PC-3 (cell line): Measurements from ENCODE around the gene TENT4B. TPM values are rescaled to one million over a fixed set of nuclear protein-coding genes. Genes with fewer than 3 reads are reported as not detected.
A peak's percentile ranks its signal among the peaks of the same experiment; 100 is the strongest.

ENCODE experiments used
- ATAC-seq: fragments of 200-7000 bp; cut with Tn5 transposase; 2 replicates; pipeline ENCODE4 v1.9.1; 2020; ENCODE audit warnings: mild to moderate bottlenecking, moderate library complexity
- BruUV-seq: library from RNA; stranded (reverse); fragments of 400-500 nt; replicated peaks from 2 replicates; lab custom pipeline; 2021; lab: Mats Ljungman, UMichigan
- CTCF ChIA-PET: fragments of 300-600 bp; sonication (Branson Sonifier 250); formaldehyde crosslinking; loops from one replicate; lab custom pipeline; 2022; ENCODE audit warnings: antibody characterized with exemption; lab: Charles Lee
- POLR2A ChIA-PET: fragments of 300-600 bp; sonication (Branson Sonifier 250); formaldehyde crosslinking; loops from one replicate; lab custom pipeline; 2022; ENCODE audit warnings: antibody characterized with exemption; ENCODE audit not compliant: unreplicated experiment; lab: Charles Lee
- DNase-seq: peaks from one replicate; pipeline ENCODE4 v3.0.0-alpha.2; 2015
- H2AFZ ChIP-seq: fragments of 300-600 bp; sonication (generic); 2 replicates; pipeline ENCODE4 v1.6.0; 2016; ENCODE audit warnings: antibody characterized with exemption, low read length
- H3F3A ChIP-seq: fragments of 300-600 bp; sonication (generic); one replicate; pipeline ENCODE4 v1.6.0; 2017; ENCODE audit warnings: antibody characterized with exemption, low read length, control low read depth, mild to moderate bottlenecking; ENCODE audit not compliant: unreplicated experiment
- H3K27ac ChIP-seq: fragments of 300-600 bp; sonication (generic); 2 replicates; pipeline ENCODE4 v1.5.1; 2016; ENCODE audit warnings: mild to moderate bottlenecking, low read length
- H3K27me3 ChIP-seq: fragments of 300-600 bp; sonication (generic); 2 replicates; pipeline ENCODE4 v1.6.1; 2016; ENCODE audit warnings: low read length, mixed read lengths
- H3K36me3 ChIP-seq: fragments of 300-600 bp; sonication (generic); 2 replicates; pipeline ENCODE4 v1.6.1; 2016; ENCODE audit warnings: low read depth, mixed run types, low read length, mixed read lengths
- H3K4me1 ChIP-seq: fragments of 300-600 bp; sonication (generic); 2 replicates; pipeline ENCODE4 v1.5.1; 2016; ENCODE audit warnings: low read length; ENCODE audit not compliant: insufficient read depth
- H3K4me2 ChIP-seq: fragments of 300-600 bp; sonication (generic); 2 replicates; pipeline ENCODE4 v1.6.0; 2016; ENCODE audit warnings: low read length
- H3K4me3 ChIP-seq: fragments of 300-600 bp; sonication (generic); 2 replicates; pipeline ENCODE4 v1.5.1; 2016; ENCODE audit warnings: mild to moderate bottlenecking, low read length, mixed read lengths
- H3K79me2 ChIP-seq: fragments of 300-600 bp; sonication (generic); 2 replicates; pipeline ENCODE4 v1.6.1; 2017; ENCODE audit warnings: low read length, mixed read lengths
- H3K9ac ChIP-seq: fragments of 300-600 bp; sonication (generic); 2 replicates; pipeline ENCODE4 v1.6.0; 2016; ENCODE audit warnings: mild to moderate bottlenecking, low read length
- H3K9me2 ChIP-seq: fragments of 300-600 bp; sonication (generic); replicated peaks from 2 replicates; pipeline ENCODE4 v1.6.1; 2016; ENCODE audit warnings: mixed run types, low read length, mixed read lengths
- H3K9me3 ChIP-seq: fragments of 300-600 bp; sonication (generic); 2 replicates; pipeline ENCODE4 v1.6.1; 2016; ENCODE audit warnings: low read length, mixed read lengths
- H4K20me1 ChIP-seq: fragments of 300-600 bp; sonication (generic); 2 replicates; pipeline ENCODE4 v1.6.1; 2016; ENCODE audit warnings: low read length, mixed read lengths
- CTCF ChIP-seq: fragments of 300-600 bp; sonication (generic); conservative IDR thresholded peaks from 2 replicates; pipeline ENCODE4 v1.5.1; 2017; ENCODE audit warnings: antibody characterized with exemption, low read depth, mild to moderate bottlenecking, low read length
- EZH2 ChIP-seq: fragments of 300-600 bp; sonication (generic); IDR thresholded peaks from one replicate; pipeline ENCODE4 v1.6.1; 2017; ENCODE audit warnings: antibody characterized with exemption, mild to moderate bottlenecking, low read length; ENCODE audit not compliant: unreplicated experiment
- EZH2phosphoT487 ChIP-seq: fragments of 300-600 bp; sonication (generic); IDR thresholded peaks from 2 replicates; pipeline ENCODE4 v1.6.1; 2018; ENCODE audit warnings: mild to moderate bottlenecking, antibody characterized with exemption, low read length, borderline replicate concordance
- intact Hi-C: fragments of 100-400 bp; cut with micrococcal nuclease; formaldehyde crosslinking; loops from 2 replicates; pipeline ENCODE4 v1.9.0; 2023
- total RNA-seq: library from RNA; depleted of rRNA; stranded (reverse); fragments of >200 nt; gene quantifications from 2 replicates; pipeline ENCODE4 v1.2.3, GENCODE V29; 2014

Gene TENT4B
- total RNA-seq, 1 experiment from 2014 or later: 6.3 TPM

DNA sequence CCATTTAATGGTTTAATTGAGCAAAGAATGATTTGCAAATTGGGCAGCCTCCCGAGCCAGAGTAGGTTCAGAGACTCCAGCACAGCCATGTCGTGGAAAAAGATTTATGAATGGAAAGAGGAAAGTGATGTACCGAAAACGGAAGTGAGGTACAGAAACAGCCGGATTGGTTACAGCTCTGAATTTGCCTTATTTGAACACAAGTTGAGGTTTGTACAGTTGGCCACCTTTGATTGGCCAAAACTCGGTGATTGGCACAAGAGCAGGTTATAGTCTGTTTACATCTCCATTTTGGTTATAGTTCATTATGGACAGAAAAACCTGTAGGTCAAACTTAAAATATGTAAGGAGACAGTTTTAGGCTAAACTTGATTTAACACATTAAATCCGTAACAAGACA lies 44.5 kb downstream of the TENT4B start:
- H3K27ac ChIP-seq: no peak overlapping the region
- H2AFZ ChIP-seq: no peak overlapping the region
- TF ChIP-seq EZH2phosphoT487: no peak
- H3K4me1 ChIP-seq: peaks cover 21% of the 10 kb centered on the region
- no peaks in the 10 kb centered on the region for H3K9me2 ChIP-seq
- no peaks in the 10 kb centered on the region for H3K27me3 ChIP-seq
- ATAC-seq (no peak), DNase-seq (no peak)
- no peaks in the 10 kb centered on the region for H3F3A ChIP-seq
- no peaks in the 10 kb centered on the region for H4K20me1 ChIP-seq
- H3K36me3 ChIP-seq: no peaks in the 10 kb centered on the region
- no peak overlapping the region for H3K9ac ChIP-seq
- ChIA-PET CTCF (no interaction called here), POLR2A (interaction anchor here (0.6 kb wide), 1 partner anchor 131 kb away, joined by 10 read pairs; no protein-coding TSS in a partner anchor)
- H3K9me3 ChIP-seq: no peaks in the 10 kb centered on the region
- H3K4me3 ChIP-seq: no peak overlapping the region
- no TSS peak for BruUV-seq
- H3K4me2 ChIP-seq: no peak overlapping the region
- H3K79me2 ChIP-seq: peaks cover 40% of the 10 kb centered on the region; the same call in 1 of the 2 replicates
- intact Hi-C loops: no loop called here

- Histone ChIP-seq H3F3A (no peaks in the 10 kb centered on the region), H3K4me1 (peaks cover 34% of the 10 kb centered on the region), H4K20me1 (no peaks in the 10 kb centered on the region), H3K36me3 (no peaks in the 10 kb centered on the region), H3K27me3 (no peaks in the 10 kb centered on the region), H3K4me2 (no peak overlapping the region), H2AFZ (no peak overlapping the region), H3K9ac (no peak overlapping the region), H3K4me3 (no peak overlapping the region), H3K27ac (0 out of 2 replicates have a peak overlapping the region, but pooled peaks have one; percentile 18), H3K9me3 (no peaks in the 10 kb centered on the region), H3K9me2 (no peaks in the 10 kb centered on the region), H3K79me2 (peaks cover 43% of the 10 kb centered on the region)
- intact Hi-C loops: no loop called here
- CTCF ChIA-PET: no interaction called here
- POLR2A ChIA-PET: no interaction called here
- no peak for TF ChIP-seq EZH2phosphoT487
- TF ChIP-seq CTCF: no peak
- TF ChIP-seq EZH2: no peak
- DNase-seq (peak; percentile 9), ATAC-seq (no peak)
- BruUV-seq: no TSS peak
Observed at GRCh38 chr16:50198802-50199403, 45.8 kb downstream of the TENT4B start.

- no peak overlapping the region for H2AFZ ChIP-seq
- H4K20me1 ChIP-seq: no peaks in the 10 kb centered on the region
- ChIA-PET CTCF (interaction anchor here (0.7 kb wide), 1 partner anchor 179 kb away, joined by 5 read pairs; no protein-coding TSS in a partner anchor), POLR2A (no interaction called here)
- peaks cover 48% of the 10 kb centered on the region for H3K79me2 ChIP-seq
- peaks cover 37% of the 10 kb centered on the region for H3K4me1 ChIP-seq
- BruUV-seq: no TSS peak
- no peak overlapping the region for H3K27ac ChIP-seq
- ATAC-seq (no peak), DNase-seq (no peak)
- intact Hi-C loops: loop anchor here (2.0 kb wide), 1 partner anchor 47 kb away; no protein-coding TSS in a partner anchor
- no peaks in the 10 kb centered on the region for H3F3A ChIP-seq
- H3K9me3 ChIP-seq: no peaks in the 10 kb centered on the region
- no peak overlapping the region for H3K4me2 ChIP-seq
- H3K4me3 ChIP-seq: no peak overlapping the region
- no peaks in the 10 kb centered on the region for H3K27me3 ChIP-seq
- H3K9ac ChIP-seq: no peak overlapping the region
- no peaks in the 10 kb centered on the region for H3K9me2 ChIP-seq
- H3K36me3 ChIP-seq: no peaks in the 10 kb centered on the region
- no peak for TF ChIP-seq CTCF
- TF ChIP-seq EZH2phosphoT487: no peak
- TF ChIP-seq EZH2: no peak
Observed at GRCh38 chr16:50201787-50202186, 48.7 kb downstream of the TENT4B start.
